HG02759 (cell line): ENCODE data around the gene EGLN1.

Source experiments
- ATAC-seq: cut with Tn5 transposase; IDR thresholded peaks from one replicate; pipeline ENCODE4 v1.9.1; 2021; ENCODE audit warnings: mild to moderate bottlenecking, moderate library complexity; ENCODE audit not compliant: unreplicated experiment

The EGLN1 gene

DNA sequence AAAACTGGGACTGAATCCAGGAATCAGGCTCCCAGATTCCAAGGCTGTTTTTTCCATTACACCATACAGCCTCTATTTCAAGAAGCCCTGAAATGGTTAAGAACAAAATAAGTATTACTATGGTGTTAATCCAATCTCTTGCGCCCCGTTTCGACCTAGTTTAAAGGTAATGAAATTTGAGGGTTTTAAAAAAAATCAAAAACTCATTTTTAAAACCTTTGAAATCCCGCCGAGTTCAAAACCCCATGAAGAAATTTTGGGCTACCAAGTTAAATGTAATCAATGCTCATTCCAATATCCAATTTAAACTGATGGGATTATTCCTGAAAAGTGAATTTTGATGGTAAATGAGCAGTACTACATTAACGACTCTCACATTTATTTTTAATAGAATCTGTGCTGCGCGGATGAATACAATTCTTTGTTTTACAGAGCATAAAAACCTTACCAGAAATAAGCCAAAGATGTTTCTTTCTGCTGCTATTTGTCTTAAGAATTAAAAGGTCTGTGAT, 767 bp upstream of the EGLN1 start:
- ATAC-seq, result no peak

DNA sequence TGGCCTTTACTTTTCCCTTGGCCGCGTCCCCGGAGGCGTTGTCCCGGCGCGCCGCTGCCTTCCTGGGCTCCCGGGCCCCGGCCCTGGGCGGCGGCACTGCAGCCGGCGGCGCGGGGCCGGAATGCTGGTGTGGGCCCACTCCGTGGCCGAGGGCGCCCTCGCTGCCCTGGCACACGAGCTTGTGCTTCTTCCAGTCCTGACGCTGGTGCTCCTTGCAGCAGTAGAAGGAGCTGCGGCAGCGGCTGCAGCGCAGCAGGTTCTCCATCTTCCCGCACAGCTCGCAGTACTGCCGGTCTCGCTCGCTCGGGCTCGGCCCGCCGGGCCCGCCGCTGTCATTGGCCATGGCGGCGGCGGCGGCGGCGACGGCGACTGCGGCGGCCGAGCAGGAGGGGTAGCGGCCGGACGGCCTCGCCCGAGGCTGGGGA, 529 bp downstream of the EGLN1 start:
- ATAC-seq, result peak; percentile 36

DNA sequence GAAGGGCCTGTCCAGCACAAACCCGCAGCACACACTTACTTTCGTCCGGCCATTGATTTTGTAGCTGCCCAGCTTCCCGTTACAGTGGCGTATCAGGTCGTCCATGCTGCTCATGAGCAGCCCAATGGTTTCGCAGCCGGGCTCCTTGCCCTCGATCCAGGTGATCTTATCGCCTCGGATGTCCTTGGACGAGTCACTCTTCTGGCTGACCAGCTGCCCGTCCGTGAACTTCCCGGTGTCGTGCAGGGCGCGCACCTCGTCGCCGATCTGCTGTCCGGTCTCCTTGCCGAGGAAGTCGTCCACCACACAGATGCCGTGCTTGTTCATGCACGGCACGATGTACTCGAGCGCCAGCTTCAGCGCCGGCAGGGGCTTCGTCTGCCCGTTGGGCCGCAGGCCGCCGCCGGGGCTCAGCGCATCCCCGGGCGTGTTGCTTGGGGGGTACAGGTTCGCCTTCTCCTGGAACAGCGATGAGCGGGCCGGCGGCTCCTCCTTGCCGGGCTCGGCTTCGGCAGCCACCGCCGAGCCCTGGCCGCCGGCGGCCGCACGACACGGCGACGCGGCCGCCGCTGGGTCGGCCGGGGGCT, 1.0 kb downstream of the EGLN1 start:
- peak; percentile 7 for ATAC-seq

DNA sequence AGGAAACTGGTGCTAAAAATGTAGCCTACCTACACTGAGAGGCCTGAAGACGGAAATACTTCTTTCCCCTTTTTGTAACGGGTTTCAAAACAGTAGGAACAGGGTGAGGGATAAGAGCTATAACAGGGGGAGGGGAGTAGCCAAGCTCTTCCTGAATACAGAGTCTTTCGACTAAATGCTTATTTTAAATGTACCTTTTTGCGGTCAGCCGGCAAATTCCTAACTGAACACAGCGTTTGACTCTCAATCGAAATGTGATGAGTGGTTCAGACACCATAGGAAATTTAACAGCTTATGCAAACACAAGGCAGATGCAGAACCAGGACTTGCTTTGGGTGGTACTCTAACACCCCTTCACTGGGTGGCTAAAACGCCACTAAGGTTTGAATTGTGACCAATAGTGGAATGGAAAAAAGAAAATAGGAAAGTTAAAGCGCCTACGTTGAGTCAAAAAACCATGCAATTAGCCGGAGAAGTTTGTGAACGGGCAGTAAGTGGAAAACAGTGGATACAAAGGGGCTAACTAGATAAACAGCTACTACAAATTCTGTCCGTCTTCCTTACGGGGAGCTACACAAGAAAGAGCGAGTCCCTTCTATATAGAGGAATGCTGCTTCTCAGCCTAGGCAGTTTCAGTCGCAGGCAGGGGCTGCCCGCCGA, 1.7 kb downstream of the EGLN1 start:
- ATAC-seq, result no peak

DNA sequence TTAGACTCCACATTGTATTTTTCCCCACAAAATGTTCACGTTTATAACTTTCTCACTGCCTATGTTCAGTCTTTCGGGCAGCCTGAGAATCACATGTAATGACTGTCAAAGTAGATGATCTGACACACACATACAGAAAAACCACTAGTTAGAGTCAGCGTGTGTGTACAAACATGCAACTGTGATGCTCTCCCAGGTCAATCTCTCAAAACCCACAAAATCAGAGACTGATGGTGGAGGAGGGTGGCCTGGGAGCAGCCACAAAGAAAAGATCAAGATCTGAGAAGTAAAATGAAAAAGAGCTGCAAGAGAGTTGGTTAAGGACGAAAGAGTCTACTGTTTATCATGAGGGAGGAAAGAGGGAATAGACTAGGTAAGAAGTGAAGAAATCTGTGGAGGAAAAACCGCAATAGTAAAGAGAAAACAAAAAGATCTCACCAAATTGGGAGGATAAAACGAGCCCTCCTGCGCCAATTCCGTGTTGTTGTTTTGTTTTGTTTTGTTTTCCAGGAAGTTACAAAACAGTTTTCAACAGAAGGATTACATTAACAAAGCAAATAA, 2.3 kb downstream of the EGLN1 start:
- ATAC-seq, result no peak

DNA sequence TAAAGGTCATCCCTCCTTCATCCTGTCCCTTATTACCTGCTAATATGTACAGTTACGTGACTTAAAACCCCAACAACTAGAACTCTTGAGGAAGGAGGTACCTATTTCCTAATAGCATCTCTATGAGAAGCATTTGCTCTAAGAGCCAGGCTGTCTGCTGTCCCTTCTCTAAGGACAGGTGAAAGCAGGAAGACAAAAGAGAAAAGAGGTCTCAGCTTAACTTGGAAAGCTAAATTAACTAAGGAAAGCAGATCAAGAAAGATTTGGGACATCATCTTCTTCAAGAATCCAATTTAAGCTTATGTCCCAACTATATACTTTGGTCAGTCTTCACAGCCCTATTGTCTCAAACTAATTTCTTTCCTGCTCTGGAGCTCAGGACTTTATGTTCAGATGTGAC, 2.9 kb downstream of the EGLN1 start:
- ATAC-seq, result no peak

DNA sequence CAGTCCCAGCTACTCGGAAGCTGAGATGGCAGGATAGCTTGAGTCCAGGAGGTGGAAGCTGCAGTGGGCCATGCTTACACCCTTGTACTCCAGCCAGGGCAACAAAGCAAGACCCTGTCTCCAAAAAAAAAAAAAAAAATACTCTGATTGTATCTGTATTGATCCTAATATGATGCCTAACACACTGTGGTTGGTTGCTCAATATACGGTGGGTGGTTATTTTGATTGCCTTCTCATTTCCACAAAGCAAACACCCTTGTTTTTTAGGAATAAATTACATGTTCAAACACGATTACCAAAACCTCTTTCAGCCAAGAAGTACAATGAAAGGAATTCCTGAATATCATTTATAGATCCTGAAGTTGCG, 3.4 kb downstream of the EGLN1 start:
- no peak for ATAC-seq

DNA sequence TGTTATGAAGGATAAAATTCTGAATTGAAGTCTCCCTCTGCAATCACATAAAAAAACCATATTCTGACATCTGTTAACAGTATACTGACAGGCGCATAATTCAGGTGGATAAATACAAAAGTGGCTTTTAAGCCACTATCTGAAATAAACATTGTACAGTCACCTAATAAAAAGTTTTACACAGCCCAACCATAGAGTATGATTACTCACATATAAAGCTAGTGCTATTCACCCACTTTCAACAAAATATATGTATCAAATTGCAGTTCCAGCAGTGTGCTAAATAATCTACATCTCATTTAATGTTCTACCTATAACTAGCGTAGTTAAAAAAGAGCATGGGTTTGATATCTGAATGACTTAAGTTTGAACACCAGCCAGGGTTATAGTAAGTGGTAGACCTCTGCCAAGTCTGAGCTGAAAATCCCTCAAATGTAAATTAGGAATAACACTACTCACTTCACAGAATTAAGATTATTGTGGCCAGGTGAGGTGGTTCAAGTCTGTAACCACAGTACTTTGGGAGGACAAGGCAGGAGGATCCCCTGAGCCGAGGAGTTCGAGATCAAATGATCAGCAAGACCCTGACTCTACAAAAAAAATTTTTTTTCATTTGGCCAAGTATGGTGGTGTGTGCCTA, 3.9 kb downstream of the EGLN1 start:
- ATAC-seq, result no peak

DNA sequence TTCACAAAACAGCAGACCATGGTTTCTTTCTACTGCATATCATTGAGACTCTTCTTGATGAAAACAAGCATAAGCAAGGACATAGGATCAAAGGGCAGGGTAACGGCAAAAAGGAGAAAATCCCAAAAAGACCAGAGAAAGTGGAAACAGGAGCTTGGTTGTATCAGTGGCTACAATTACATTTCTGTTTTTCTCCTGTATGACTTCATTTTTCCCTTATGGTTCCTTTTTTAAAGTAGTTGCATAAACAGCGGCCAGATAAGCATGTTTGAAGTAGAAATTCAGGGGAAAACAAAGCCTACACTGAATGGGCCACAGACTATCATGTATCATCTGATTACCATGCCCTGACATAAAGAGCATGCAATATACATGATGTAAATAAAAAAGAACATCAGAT, 4.6 kb downstream of the EGLN1 start:
- ATAC-seq, result no peak

DNA sequence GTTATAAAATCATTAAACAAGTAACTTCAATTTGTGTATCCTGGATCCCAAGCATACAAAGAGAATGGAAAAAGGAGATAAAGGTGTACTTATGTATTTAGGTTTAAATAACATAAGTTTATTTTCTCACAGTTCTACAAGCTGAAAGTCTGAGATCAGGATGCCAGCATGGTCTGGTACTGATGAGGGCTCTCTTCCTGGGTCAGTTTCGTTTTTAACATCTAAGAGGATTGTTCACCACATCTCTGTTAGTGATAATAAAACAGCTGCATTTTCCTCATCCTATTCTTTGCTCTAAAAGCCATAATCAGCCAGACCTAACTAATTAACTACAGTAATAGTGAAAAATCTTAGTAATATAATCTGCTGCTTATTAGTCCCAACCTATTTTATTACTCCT, 5.2 kb downstream of the EGLN1 start:
- ATAC-seq, result no peak

DNA sequence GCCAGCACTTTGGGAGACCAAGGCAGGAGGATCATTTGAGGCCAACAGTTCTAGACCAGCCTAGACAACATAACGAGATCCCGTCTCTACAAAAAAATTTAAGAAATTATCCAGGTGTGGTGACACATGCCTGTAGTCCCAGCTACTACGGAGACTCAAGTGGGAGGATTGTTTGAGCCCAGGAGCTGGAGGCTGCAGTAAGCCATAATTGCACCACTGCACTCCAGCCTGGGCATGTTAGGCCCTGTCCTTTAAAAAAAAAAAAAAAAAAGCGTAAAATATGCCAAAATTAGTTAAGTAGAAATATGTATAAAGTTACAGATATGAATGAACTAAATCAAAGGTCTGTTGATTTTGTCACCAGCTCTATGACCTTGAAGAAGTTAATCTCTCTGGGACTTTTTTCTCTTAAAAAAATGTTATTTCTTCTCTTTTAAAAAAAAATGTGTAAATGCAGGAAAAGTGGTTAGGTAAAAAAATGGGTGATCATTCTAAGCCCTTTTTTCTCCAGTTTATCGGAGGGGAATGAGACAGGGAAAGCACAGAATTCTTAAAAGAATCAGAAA, 7.0 kb downstream of the EGLN1 start:
- ATAC-seq, result no peak

DNA sequence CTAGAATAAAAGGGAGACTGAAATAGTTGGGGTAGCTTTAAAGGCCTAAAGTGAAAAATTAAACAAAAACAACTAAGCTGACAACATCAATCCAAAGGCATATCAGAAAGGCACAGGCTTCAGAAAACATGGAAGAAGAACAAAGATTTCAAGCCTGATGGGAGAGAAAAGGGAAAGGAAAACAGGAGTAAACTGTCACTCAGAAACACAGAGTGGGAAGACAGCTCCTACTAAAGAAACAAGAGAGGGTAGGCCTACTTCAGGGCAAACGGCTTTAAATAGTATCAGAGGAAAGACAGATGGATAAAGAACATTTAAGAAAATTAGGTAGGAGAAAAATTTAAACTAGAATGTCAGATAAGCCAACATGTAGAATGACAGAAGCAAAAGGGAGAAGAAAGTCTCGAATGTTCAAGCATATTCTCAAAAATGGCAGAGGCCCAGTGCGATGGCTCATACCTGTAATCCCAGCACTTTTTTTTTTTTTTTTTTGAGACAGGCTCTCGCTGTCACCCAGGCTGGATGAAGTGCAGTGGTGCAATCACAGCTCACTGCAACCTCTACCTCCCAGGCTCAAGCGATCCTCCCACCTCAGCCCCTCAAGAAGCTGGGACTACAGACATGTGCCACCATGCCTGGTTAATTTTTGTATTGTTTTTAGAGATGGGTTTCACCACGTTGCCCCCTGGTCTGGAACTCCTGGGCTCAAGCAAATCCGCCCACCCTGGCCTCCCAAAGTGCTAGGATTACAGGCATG, 7.6 kb downstream of the EGLN1 start:
- no peak for ATAC-seq

DNA sequence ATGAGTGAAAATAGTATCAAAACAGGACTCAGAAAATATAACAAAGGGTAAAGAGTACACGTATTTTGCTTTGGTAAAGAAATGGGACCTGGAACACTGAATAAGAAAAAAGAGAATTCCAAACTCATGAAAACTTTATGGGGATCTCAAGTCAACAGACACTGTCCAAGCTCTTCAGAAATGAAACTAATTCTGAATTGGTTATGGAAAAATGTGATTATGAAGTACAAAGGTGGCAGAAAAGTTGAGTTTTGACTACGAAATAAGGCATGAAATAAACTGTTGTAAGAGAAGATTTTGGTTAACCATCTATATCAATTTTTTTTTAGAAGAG, 8.4 kb downstream of the EGLN1 start:
- no peak for ATAC-seq

DNA sequence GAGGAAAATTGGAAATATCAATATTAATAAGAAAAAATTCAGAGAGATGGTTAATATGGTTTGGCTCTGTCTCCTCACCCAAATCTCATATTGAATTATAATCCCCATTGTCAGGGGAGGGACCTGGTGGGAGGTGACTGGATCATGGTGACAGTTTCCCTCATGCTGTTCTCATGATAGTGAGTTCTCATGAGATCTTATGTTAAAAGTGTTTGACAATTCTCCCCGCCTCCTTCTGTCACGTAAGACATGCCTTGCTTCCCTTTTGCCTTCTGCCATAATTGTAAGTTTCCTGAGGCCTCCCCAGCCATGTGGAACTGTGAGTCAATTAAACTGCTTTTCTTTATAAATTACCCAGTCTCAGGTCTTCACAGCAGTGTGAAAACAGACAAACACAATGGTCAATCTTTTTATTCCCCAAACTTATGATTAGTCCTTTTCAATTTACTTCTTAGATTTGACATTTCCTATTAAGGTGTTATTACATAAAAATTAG, 11.0 kb downstream of the EGLN1 start:
- no peak for ATAC-seq

DNA sequence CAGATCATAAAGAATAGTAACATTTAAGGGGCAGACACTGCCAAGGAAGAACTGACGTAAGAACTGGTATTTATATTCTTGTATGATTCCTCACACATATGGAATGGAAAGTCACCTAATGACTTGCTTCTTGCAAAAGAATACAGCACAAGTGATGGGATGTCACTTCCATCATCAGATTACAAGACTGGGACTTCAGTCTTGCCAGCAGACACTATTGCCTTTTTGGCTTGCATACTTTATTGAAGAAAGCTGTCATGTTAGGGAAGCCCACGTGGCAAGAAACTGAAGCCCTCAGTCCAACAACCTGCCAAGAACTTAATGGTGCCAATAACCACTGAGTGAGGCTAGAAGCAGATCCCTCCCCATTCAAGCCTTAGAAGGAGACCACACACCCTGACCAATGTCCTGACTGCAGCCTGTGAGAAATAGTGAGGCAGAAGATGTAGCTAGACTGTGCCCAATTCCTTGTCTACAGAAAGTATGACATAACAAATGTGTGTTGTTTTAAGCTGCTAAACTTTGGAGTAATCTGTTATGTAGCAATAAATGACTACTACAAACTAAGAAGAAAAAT, 12.0 kb downstream of the EGLN1 start:
- no peak for ATAC-seq

DNA sequence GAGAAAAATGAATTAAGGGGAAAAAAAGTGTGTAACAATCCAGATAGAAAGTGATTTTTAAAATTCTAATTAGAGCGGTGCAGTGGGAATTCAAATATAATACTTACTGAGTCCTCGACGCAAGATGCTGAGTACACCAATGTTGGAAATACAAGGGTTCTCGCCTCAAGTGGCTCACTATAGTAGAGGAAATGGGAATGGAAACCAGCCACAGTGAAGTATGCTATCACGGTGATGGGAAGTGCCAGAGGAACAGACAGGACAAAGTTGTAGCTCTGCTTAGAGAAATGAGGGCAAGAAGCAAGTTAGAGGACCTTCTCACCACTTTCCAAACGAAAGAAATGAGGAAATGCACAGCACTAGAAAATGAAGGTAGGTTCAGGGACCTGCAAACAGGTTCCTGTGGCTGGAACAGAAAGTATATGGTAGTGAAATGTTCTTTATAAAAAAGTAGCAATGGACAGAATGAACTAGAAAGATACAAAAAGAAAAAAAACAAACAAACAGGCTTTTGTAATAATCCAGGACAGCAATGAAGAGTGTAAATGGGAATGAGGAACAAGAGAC, 13.5 kb downstream of the EGLN1 start:
- ATAC-seq, result no peak

DNA sequence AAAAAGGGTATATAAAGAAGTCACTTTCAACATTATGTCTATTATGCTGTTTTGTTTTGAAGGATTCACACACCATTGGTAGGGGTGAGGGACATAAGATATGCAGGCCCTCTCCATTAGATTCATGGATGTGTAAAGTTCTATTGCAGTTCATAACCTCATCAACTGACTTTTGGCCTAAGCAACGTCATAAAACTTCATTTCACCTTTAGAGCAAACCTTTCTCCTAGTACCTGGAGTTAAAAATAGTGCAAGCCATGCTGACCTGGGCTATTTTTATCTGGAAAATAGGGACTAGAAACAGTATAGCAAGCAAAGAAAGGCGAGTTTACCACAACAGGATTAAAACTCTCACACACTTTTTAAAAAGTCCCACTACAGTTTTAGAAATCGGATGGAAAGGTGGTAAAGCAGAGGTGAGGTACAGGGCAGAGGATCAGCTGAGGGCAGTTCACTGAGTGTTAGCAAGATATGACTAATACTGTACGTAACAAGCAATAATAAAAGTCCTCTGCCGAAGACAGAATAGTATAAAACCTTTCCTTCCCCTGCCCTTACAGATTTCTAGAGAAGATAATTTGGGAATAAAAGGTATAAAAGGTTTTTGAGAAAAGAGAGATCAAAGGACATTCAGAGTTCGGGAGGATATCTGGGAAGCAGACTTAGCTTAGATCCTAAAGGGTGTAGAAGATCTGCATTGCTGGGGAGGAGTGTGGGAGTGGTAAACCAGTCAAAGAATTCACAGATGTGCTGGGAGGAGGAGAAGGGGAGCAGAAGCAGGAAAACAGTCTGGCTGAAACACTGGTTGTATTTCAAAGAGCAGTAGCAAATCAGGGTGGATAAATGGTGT, 14.3 kb downstream of the EGLN1 start:
- peak; percentile 62 for ATAC-seq

DNA sequence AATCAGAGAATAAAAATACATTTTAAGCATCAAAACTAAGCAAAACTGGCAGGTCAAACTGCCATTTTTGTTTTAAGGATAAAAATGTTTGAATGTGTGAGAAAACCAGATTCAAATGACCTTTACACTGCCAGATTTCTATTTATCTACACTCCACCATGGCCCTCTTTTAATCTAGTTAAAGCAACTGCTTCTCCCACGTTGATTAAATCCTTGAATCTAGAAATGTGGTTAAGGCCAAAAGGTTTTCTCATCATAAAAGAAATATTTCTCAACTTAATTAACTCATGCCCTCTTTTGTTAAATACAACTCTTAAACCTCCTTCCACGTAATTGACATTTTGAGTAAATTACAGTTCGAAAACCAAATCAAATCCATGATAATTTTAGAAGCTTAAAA, 15.0 kb downstream of the EGLN1 start:
- no peak for ATAC-seq

DNA sequence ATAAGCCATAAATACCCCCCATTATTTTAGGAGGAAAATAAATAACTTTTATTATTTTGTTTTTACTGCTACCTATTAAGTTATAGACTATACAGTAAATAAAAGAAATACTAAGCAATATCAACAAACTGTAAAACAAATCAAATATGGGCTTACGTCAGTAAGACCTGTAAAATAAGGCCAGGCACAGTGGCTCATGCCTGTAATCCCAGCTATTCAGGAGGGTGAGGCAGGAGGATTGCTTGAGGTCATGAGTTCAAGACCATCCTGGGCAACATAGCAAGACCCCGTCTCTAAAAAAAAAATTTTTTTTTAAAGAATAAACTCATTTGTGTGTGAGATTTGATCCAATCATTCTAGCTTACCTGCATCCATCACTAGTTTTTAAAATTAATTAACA, 17.8 kb downstream of the EGLN1 start:
- no peak for ATAC-seq
